GM12801 (cell line): ENCODE measurements around the gene PLAC9.

Source experiments
- TF ChIP-seq, protein P1 (sequence below): IDR thresholded peaks from one replicate; pipeline ENCODE4 v1.5.1; 2011; ENCODE audit warnings: control low read depth; ENCODE audit not compliant: insufficient read length; ENCODE audit errors: extremely low read depth

Gene PLAC9

DNA sequence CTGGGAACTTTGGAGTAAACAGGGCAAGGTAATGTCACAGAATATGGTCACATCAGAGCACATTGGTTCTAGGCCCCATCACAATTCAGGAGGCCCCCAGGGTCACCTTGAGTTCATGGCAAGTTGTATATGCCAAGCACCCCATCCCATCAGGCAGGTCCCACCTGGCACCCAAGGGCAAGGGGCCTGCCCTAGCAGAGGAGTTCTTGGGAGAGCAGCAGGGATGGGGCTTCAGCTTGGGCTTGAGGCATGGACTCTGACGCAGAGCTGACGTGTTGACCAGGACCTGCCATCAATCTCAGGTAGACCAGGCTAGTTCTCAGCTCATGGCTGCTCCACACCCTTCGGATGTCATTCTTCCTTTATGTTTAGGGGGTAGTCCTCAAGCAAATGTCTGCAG, 20.9 kb downstream of the PLAC9 start:
- TF ChIP-seq, protein P1, sequence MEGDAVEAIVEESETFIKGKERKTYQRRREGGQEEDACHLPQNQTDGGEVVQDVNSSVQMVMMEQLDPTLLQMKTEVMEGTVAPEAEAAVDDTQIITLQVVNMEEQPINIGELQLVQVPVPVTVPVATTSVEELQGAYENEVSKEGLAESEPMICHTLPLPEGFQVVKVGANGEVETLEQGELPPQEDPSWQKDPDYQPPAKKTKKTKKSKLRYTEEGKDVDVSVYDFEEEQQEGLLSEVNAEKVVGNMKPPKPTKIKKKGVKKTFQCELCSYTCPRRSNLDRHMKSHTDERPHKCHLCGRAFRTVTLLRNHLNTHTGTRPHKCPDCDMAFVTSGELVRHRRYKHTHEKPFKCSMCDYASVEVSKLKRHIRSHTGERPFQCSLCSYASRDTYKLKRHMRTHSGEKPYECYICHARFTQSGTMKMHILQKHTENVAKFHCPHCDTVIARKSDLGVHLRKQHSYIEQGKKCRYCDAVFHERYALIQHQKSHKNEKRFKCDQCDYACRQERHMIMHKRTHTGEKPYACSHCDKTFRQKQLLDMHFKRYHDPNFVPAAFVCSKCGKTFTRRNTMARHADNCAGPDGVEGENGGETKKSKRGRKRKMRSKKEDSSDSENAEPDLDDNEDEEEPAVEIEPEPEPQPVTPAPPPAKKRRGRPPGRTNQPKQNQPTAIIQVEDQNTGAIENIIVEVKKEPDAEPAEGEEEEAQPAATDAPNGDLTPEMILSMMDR, result no peak

DNA sequence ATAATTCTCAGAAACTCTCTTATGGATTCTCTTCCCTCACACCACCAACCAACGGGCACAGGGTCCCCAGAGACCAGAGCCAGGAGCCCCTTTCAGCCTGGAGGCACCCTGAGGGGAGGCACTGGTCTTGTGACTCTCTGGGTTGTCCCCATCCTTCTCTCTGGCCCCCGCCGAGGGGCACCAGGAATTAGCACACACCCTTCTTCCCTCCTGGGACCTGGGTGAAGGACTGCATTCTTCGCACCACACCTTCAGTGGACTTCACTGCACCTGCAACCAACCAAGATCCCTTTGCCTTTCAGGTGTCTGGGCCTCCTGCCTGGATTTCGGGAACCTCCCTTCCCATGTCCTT, 22.1 kb downstream of the PLAC9 start:
- TF ChIP-seq, protein P1, result no peak

DNA sequence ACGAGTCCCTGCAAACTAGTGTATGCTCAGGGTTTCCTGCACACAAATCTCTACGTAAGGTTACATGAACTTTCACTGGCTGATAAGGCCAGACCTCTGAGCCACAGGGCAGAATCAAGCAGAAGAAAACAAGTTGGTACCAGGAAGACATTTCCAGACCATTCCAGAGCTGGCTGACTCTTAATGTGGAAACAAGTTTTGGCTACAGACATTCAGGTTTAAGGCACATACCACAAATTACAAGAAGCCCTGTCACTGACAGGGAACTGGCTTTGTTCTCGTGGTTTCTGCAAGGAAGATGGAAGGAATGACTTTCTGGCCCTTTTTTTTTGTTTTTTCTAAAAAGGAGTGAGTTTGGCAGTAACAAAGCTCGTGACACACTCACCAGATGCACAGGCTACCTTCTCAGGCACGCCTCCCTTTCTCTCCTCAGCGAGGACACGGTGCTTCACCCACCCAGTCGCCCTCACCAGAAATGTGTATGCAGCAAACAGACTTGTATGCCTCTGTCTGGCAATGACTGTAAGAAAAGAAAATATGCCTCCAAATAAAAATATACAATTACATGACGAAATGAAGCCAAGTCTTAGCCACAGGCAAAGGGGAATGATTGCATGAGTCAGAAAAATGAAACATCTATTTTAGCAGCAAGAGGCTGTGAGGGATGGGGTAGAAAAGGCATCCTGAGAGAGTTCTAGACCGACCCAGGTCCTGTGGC, 22.6 kb downstream of the PLAC9 start:
- TF ChIP-seq, protein P1, result no peak

DNA sequence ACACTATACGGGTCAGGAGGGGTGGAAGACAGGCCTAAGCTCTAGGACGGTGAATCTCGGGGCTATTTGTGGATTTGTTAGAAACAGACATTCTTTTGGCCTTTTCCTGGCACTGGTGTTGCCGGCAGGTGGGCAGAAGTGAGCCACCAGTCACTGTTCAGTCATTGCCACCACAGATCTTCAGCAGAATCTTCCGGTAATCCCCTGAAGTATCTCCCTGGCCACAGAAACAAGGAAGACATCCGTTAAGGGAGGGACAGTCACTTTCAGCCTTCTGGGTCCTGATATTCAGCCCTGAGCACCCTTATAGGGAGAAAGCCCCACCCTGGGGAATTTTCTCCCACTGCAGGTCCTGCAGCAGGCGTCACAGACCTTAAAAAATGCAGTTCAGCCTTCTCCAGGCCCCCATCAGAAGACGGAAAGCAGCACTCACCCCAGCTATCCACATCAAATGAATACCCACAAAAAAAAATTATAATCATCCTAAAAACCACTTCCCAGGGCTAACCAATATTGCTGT, 23.2 kb downstream of the PLAC9 start:
- TF ChIP-seq, protein P1, result no peak

DNA sequence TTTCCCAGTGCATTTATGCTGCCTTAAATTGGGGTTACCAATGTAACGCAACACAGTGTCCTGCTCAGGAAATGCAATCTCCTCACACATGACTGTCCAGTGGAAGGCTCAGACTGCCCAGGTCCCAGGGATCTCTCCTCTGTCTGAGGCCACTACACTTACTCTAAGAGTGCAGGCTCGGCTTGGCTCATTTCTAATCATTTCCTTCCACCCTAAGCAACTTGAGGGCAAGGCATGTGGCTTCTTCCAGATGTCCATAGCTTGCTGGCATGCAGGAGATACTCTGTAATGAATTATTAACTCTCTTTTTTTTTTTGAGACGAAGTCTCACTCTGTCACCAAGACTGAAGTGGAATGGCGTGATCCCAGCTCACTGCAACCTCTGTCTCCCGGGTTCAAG, 23.7 kb downstream of the PLAC9 start:
- TF ChIP-seq, protein P1, result no peak

DNA sequence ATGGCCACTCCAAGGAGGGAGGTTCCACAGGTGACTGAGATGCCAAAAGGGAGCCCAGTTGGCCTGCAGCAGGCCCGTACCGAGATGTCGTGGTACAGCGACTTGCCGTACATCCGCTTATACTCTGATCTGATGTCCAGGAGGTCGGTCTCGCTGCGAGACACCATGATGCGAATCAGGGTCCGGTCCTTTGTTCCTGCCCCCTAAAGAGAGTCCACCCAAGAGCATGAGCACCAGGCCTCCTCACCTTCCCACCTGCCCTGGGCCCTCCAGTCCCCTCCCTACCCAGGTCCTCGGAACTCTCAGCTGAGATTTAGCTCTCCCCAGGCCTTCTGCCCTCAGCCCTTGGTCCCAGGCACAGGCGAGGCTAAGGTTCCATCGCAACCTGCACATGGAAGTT, 25.0 kb downstream of the PLAC9 start:
- TF ChIP-seq, protein P1, result no peak

DNA sequence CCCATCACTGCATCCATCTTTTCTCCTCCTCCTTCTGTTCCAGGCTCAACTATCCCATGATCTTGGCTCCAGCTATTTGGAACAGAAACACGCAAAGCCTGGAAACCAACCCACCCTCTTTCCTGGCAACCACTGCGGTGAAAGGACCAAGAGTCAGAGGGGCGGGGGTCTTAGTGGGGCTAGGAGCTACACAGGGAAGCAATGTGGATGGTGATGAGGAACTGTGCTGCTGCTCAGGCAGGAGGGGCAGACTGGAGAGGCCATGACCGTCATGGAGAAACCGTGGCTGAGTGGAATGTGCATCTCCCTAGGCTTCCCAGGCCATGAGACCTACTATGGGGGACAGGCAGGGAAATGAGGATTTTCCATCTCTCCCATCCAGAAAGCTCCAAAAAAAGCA, 25.6 kb downstream of the PLAC9 start:
- TF ChIP-seq, protein P1, result no peak
